ENCODE results near the gene TNFRSF6B. TPM values are rescaled to one million over a fixed set of nuclear protein-coding genes. Genes with fewer than 3 reads are reported as not detected.
"Not testable (repeated sequence)": the region's sequence is repeated elsewhere in the genome, so short reads cannot be mapped to it uniquely, and the experiment has no call there.

Gene TNFRSF6B
- total and polyA plus RNA-seq, 2 donors (not counting 3 experiments of a cell fraction or from before 2014, with no cell fraction given): 0.69 to 11.3 TPM

DNA sequence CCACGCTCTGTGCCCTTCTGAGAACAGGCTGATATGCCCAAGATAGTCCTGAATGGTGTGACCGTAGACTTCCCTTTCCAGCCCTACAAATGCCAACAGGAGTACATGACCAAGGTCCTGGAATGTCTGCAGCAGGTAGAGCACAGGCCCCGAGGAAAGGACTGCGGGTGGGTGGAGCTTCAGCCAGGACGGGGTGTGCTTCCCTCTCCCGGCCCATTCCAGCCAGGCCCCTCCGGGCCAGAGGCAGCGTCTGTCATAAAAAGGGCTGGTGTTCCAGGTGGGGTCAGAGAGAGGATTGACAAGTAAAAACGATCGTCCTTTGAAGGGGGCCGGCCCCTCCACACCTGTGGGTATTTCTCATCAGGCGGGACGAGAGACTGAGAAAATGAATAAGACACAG lies 37.1 kb upstream of the TNFRSF6B start:
- Histone ChIP-seq H3K27ac (ENCODE audit: insufficient read depth, low read depth, low read length) (no peak overlapping the region), H3K9me3 (replicated peaks; ENCODE audit: control insufficient read depth, insufficient read depth, low read length) (no peaks in the 10 kb centered on the region), H3K4me1 (ENCODE audit: control insufficient read depth, extremely low read depth, insufficient read depth, low read length) (peaks cover 10% of the 10 kb centered on the region), H3K79me2 (ENCODE audit: control insufficient read depth, insufficient read depth, low read length) (peaks cover 18% of the 10 kb centered on the region), H3K4me3 (replicated peaks in 1 of 3; ENCODE audit: insufficient read depth in 1 of 3, low read depth in 1 of 3, low read length in 3 of 3) (peak overlapping the region in 2 of 3 experiments; percentile 62 to 83), H3K27me3 (ENCODE audit: control insufficient read depth in 2 of 2, insufficient read depth in 2 of 2, low read length in 2 of 2) (no peaks in the 10 kb centered on the region), H3K9ac (replicated peaks; ENCODE audit: extremely low read depth, insufficient read depth, low read length) (no peak overlapping the region), H3K9me1 (replicated peaks; ENCODE audit: control insufficient read depth, extremely low read depth, insufficient read depth, low read length) (no peaks in the 10 kb centered on the region), H4K20me1 (replicated peaks; ENCODE audit: control insufficient read depth, extremely low read depth, insufficient read depth, low read length) (no peaks in the 10 kb centered on the region), H3K4me2 (ENCODE audit: insufficient read depth, low read length) (peak overlapping the region; percentile 75), H3K36me3 (ENCODE audit: control insufficient read depth in 2 of 2, extremely low read depth in 1 of 2, insufficient read depth in 2 of 2, low read length in 2 of 2) (peaks cover 0 to 19% of the 10 kb centered on the region in 2 experiments), H2AFZ (ENCODE audit: low read depth, low read length) (no peak overlapping the region)
- CTCF ChIA-PET: interaction anchor here (2.6 kb wide), 1 partner anchor 22 kb away, joined by 17 read pairs; no protein-coding TSS in a partner anchor
- FAIRE-seq (no peak), DNase-seq (ENCODE audit: low read depth, low spot score) (no peak)
- dilution Hi-C loops (cut with MboI; ENCODE audit: extremely low pct_ligation_motif_present, low sequenced_read_pairs) (no loop called here), intact Hi-C loops (cut with micrococcal nuclease) (loop anchor here (2.0 kb wide), 3 partner anchors 31 to 47 kb away; partner anchors contain the start of gene ARFRP1)
- TF ChIP-seq, protein P1, sequence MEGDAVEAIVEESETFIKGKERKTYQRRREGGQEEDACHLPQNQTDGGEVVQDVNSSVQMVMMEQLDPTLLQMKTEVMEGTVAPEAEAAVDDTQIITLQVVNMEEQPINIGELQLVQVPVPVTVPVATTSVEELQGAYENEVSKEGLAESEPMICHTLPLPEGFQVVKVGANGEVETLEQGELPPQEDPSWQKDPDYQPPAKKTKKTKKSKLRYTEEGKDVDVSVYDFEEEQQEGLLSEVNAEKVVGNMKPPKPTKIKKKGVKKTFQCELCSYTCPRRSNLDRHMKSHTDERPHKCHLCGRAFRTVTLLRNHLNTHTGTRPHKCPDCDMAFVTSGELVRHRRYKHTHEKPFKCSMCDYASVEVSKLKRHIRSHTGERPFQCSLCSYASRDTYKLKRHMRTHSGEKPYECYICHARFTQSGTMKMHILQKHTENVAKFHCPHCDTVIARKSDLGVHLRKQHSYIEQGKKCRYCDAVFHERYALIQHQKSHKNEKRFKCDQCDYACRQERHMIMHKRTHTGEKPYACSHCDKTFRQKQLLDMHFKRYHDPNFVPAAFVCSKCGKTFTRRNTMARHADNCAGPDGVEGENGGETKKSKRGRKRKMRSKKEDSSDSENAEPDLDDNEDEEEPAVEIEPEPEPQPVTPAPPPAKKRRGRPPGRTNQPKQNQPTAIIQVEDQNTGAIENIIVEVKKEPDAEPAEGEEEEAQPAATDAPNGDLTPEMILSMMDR (IDR thresholded peaks at IDR 0.05; ENCODE audit: extremely low read depth in 1 of 2, insufficient read depth in 1 of 2, low read depth in 1 of 2, low read length in 2 of 2): no peak
- no peak for TF ChIP-seq GATA2 (IDR thresholded peaks at IDR 0.05; ENCODE audit: insufficient read depth, insufficient read length, low read depth, low read length)
- no peak for TF ChIP-seq POLR2AphosphoS5 (IDR thresholded peaks at IDR 0.05; ENCODE audit: insufficient read depth, low read depth, low read length)
- TF ChIP-seq JUN (IDR thresholded peaks at IDR 0.05; ENCODE audit: borderline replicate concordance, insufficient read depth, insufficient read length, low read depth): no peak
- TF ChIP-seq FOS (IDR thresholded peaks at IDR 0.05; ENCODE audit: borderline replicate concordance, insufficient read depth, low read length): no peak
- no peak for TF ChIP-seq POLR2A (IDR thresholded peaks at IDR 0.05; ENCODE audit: low read depth, low read length)
- no peak for TF ChIP-seq MYC (IDR thresholded peaks at IDR 0.05; ENCODE audit: low read depth, low read length)
- TF ChIP-seq, protein P2, sequence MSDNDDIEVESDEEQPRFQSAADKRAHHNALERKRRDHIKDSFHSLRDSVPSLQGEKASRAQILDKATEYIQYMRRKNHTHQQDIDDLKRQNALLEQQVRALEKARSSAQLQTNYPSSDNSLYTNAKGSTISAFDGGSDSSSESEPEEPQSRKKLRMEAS (IDR thresholded peaks at IDR 0.05; ENCODE audit: insufficient read depth, insufficient read length): no peak
- TF ChIP-seq EZH2 (IDR thresholded peaks at IDR 0.05; ENCODE audit: borderline replicate concordance, low read depth, low read length, severe bottlenecking): no peak
- no TSS peak for BruUV-seq (replicated peaks)
- POLR2A ChIA-PET: no interaction called here

DNA sequence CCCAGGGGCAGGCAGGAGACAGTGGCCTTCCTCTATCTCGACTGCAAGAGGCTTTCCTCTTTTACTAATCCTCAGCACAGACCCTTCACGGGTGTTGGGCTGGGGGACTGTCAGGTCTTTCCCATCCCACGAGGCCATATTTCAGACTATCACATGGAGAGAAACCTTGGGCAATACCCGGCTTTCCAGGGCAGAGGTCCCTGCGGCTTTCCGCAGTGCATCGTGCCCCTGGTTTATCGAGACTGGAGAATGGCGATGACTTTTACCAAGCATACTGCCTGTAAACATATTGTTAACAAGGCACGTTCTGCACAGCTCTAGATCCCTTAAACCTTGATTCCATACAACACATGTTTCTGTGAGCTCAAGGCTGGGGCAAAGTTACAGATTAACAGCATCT lies 36.3 kb upstream of the TNFRSF6B start:
- H3K9me1 ChIP-seq (replicated peaks; ENCODE audit: control insufficient read depth, extremely low read depth, insufficient read depth, low read length); H3K27me3 ChIP-seq (ENCODE audit: control insufficient read depth in 2 of 2, insufficient read depth in 2 of 2, low read length in 2 of 2); H2AFZ ChIP-seq (ENCODE audit: low read depth, low read length); dilution Hi-C loops (cut with MboI; ENCODE audit: extremely low pct_ligation_motif_present, low sequenced_read_pairs); H3K9me3 ChIP-seq (replicated peaks; ENCODE audit: control insufficient read depth, insufficient read depth, low read length); DNase-seq (ENCODE audit: low read depth, low spot score); H3K4me3 ChIP-seq (replicated peaks in 1 of 3; ENCODE audit: insufficient read depth in 1 of 3, low read depth in 1 of 3, low read length in 3 of 3); H4K20me1 ChIP-seq (replicated peaks; ENCODE audit: control insufficient read depth, extremely low read depth, insufficient read depth, low read length); H3K27ac ChIP-seq (ENCODE audit: insufficient read depth, low read depth, low read length); H3K4me1 ChIP-seq (ENCODE audit: control insufficient read depth, extremely low read depth, insufficient read depth, low read length); H3K4me2 ChIP-seq (ENCODE audit: insufficient read depth, low read length); BruUV-seq (replicated peaks); POLR2A ChIA-PET; FAIRE-seq; H3K9ac ChIP-seq (replicated peaks; ENCODE audit: extremely low read depth, insufficient read depth, low read length); intact Hi-C loops (cut with micrococcal nuclease): not testable (repeated sequence)
- H3K36me3 ChIP-seq (ENCODE audit: control insufficient read depth in 2 of 2, extremely low read depth in 1 of 2, insufficient read depth in 2 of 2, low read length in 2 of 2): peaks cover 0 to 24% of the 10 kb centered on the region in 2 experiments
- CTCF ChIA-PET: interaction anchor here (2.6 kb wide), 1 partner anchor 22 kb away, joined by 11 read pairs; no protein-coding TSS in a partner anchor
- peaks cover 18% of the 10 kb centered on the region for H3K79me2 ChIP-seq (ENCODE audit: control insufficient read depth, insufficient read depth, low read length)
